ENCODE results near the gene NOS1.
"Not testable (repeated sequence)": the region's sequence is repeated elsewhere in the genome, so short reads cannot be mapped to it uniquely, and the experiment has no call there.

NOS1 gene

GRCh38 chr12:117226505-117226904, 134.9 kb downstream of the NOS1 start:
- H3K4me1 Mint-ChIP-seq, result no peaks in the 10 kb centered on the region
- no peaks in the 10 kb centered on the region for H3K9me3 Mint-ChIP-seq
- no peak overlapping the region for H3K27ac Mint-ChIP-seq
- no peak overlapping the region for H3K4me3 Mint-ChIP-seq
- peaks cover 4% of the 10 kb centered on the region for H3K27me3 Mint-ChIP-seq
- H3K36me3 Mint-ChIP-seq, result no peaks in the 10 kb centered on the region

- no peak overlapping the region for H3K4me3 Mint-ChIP-seq
- no peak overlapping the region for H3K27ac Mint-ChIP-seq
- H3K27me3 Mint-ChIP-seq, result peaks cover 4% of the 10 kb centered on the region
- H3K9me3 Mint-ChIP-seq, result no peaks in the 10 kb centered on the region
- no peaks in the 10 kb centered on the region for H3K4me1 Mint-ChIP-seq
- H3K36me3 Mint-ChIP-seq, result no peaks in the 10 kb centered on the region
Measured at GRCh38 chr12:117225179-117225578, 136.2 kb downstream of the NOS1 start.

- H3K27me3 Mint-ChIP-seq, result not testable (repeated sequence)
Measured at GRCh38 chr12:117220947-117221346, 140.5 kb downstream of the NOS1 start.

GRCh38 chr12:117218149-117218548, 143.3 kb downstream of the NOS1 start:
- H3K27ac Mint-ChIP-seq, result no peak overlapping the region
- H3K9me3 Mint-ChIP-seq, result no peaks in the 10 kb centered on the region
- no peak overlapping the region for H3K4me3 Mint-ChIP-seq
- H3K27me3 Mint-ChIP-seq, result peaks cover 2% of the 10 kb centered on the region
- H3K4me1 Mint-ChIP-seq, result no peaks in the 10 kb centered on the region
- no peaks in the 10 kb centered on the region for H3K36me3 Mint-ChIP-seq

More at GRCh38 chr12:117220947-117221346, 140.5 kb downstream of the NOS1 start:
- not testable (repeated sequence) for H3K4me3 Mint-ChIP-seq, H3K27ac Mint-ChIP-seq, H3K4me1 Mint-ChIP-seq, H3K9me3 Mint-ChIP-seq, H3K36me3 Mint-ChIP-seq

GRCh38 chr12:117216686-117217085, 144.7 kb downstream of the NOS1 start:
- Mint-ChIP-seq H3K36me3 (no peaks in the 10 kb centered on the region), H3K4me3 (no peak overlapping the region), H3K27me3 (peaks cover 2% of the 10 kb centered on the region), H3K9me3 (no peaks in the 10 kb centered on the region), H3K4me1 (no peaks in the 10 kb centered on the region), H3K27ac (no peak overlapping the region)

GRCh38 chr12:117214797-117215196, 146.6 kb downstream of the NOS1 start:
- no peaks in the 10 kb centered on the region for H3K4me1 Mint-ChIP-seq
- no peak overlapping the region for H3K4me3 Mint-ChIP-seq
- no peak overlapping the region for H3K27ac Mint-ChIP-seq
- H3K27me3 Mint-ChIP-seq, result peaks cover 7% of the 10 kb centered on the region
- H3K9me3 Mint-ChIP-seq, result no peaks in the 10 kb centered on the region
- no peaks in the 10 kb centered on the region for H3K36me3 Mint-ChIP-seq

GRCh38 chr12:117213295-117213808, 148.1 kb downstream of the NOS1 start:
- Mint-ChIP-seq H3K4me3 (no peak overlapping the region), H3K36me3 (no peaks in the 10 kb centered on the region), H3K27ac (no peak overlapping the region)

GRCh38 chr12:117212563-117213190, 148.7 kb downstream of the NOS1 start:
- Mint-ChIP-seq H3K36me3 (no peaks in the 10 kb centered on the region), H3K27ac (no peak overlapping the region), H3K27me3 (peaks cover 10% of the 10 kb centered on the region), H3K4me1 (no peaks in the 10 kb centered on the region), H3K9me3 (no peaks in the 10 kb centered on the region), H3K4me3 (no peak overlapping the region)

More at GRCh38 chr12:117213295-117213808, 148.1 kb downstream of the NOS1 start:
- Mint-ChIP-seq H3K4me1 (no peaks in the 10 kb centered on the region), H3K9me3 (no peaks in the 10 kb centered on the region), H3K27me3 (peaks cover 7% of the 10 kb centered on the region)

GRCh38 chr12:117210266-117210918, 151.0 kb downstream of the NOS1 start:
- Mint-ChIP-seq H3K27ac (no peak overlapping the region), H3K27me3 (peaks cover 8% of the 10 kb centered on the region), H3K9me3 (no peaks in the 10 kb centered on the region), H3K4me3 (no peak overlapping the region), H3K4me1 (no peaks in the 10 kb centered on the region), H3K36me3 (no peaks in the 10 kb centered on the region)

GRCh38 chr12:117209626-117210025, 151.8 kb downstream of the NOS1 start:
- Mint-ChIP-seq H3K36me3 (no peaks in the 10 kb centered on the region), H3K9me3 (no peaks in the 10 kb centered on the region), H3K27me3 (peaks cover 8% of the 10 kb centered on the region), H3K4me1 (no peaks in the 10 kb centered on the region), H3K27ac (no peak overlapping the region), H3K4me3 (no peak overlapping the region)

- no peaks in the 10 kb centered on the region for H3K4me1 Mint-ChIP-seq
- H3K9me3 Mint-ChIP-seq, result no peaks in the 10 kb centered on the region
- H3K4me3 Mint-ChIP-seq, result no peak overlapping the region
- no peaks in the 10 kb centered on the region for H3K36me3 Mint-ChIP-seq
- no peak overlapping the region for H3K27ac Mint-ChIP-seq
- peaks cover 8% of the 10 kb centered on the region for H3K27me3 Mint-ChIP-seq
Measured at GRCh38 chr12:117208811-117209455, 152.5 kb downstream of the NOS1 start.

GRCh38 chr12:117208206-117208605, 153.2 kb downstream of the NOS1 start:
- no peak overlapping the region for H3K27ac Mint-ChIP-seq
- no peaks in the 10 kb centered on the region for H3K4me1 Mint-ChIP-seq
- no peaks in the 10 kb centered on the region for H3K9me3 Mint-ChIP-seq
- H3K27me3 Mint-ChIP-seq, result peaks cover 8% of the 10 kb centered on the region
- H3K4me3 Mint-ChIP-seq, result no peak overlapping the region
- no peaks in the 10 kb centered on the region for H3K36me3 Mint-ChIP-seq

- Mint-ChIP-seq H3K27me3 (peaks cover 8% of the 10 kb centered on the region), H3K9me3 (no peaks in the 10 kb centered on the region), H3K27ac (no peak overlapping the region), H3K4me1 (no peaks in the 10 kb centered on the region), H3K36me3 (no peaks in the 10 kb centered on the region), H3K4me3 (no peak overlapping the region)
Measured at GRCh38 chr12:117207675-117208074, 153.8 kb downstream of the NOS1 start.

GRCh38 chr12:117202556-117202955, 158.9 kb downstream of the NOS1 start:
- Mint-ChIP-seq H3K36me3 (no peaks in the 10 kb centered on the region), H3K9me3 (no peaks in the 10 kb centered on the region), H3K27ac (no peak overlapping the region), H3K4me1 (no peaks in the 10 kb centered on the region), H3K4me3 (no peak overlapping the region), H3K27me3 (peaks cover 3% of the 10 kb centered on the region)

- Mint-ChIP-seq H3K9me3 (no peaks in the 10 kb centered on the region), H3K4me1 (no peaks in the 10 kb centered on the region), H3K4me3 (no peak overlapping the region), H3K36me3 (no peaks in the 10 kb centered on the region), H3K27ac (no peak overlapping the region), H3K27me3 (peaks cover 3% of the 10 kb centered on the region)
Measured at GRCh38 chr12:117202033-117202432, 159.4 kb downstream of the NOS1 start.
